Measurements from ENCODE around the gene CD163. TPM values are rescaled to one million over a fixed set of nuclear protein-coding genes. Genes with fewer than 3 reads are reported as not detected.
"Not testable (repeated sequence)": the region's sequence is repeated elsewhere in the genome, so short reads cannot be mapped to it uniquely, and the experiment has no call there.

The CD163 gene
- total RNA-seq: not detected in 2 replicates
- long read RNA-seq: 0 reads

DNA sequence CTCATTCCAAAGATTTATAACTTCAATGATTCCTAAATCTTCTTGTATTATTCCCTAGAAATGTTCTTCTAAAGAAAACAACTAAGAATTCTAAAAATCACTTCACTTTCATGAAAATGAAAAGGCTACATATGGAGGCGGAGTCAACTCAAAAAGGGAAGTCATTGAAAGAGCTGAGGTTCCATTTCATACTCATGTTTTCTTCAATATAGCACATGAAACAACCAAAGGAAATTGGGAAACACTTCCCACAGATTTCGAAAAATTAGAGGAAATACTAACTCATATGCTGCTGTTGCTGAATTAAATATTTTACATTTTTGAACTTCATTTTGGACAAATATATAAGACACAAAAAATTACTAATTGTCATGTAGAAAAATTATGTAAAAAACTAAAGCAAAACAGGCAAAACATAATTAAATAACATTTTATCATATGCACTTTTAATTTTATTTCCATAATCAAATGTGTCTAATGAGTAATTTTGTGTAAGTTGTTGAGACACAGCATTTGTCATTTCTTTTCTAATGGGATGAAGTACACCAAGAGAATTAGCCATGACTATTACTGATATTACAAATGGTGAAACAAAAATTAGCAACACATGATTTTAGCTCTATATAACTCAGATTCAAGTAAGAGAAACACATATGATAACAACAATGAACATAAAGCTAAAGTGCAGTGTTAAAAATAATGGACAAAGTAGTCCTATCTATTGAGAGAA, at the start of gene CD163:
Gene CD163, minus strand, starts transcription at position 92 of the 730 bp plus-strand sequence. Its CDS starts 87 bp downstream, at position 5.
- no peak for DNase-seq (ENCODE audit: low read depth, low spot score)
- H3K27me3 Mint-ChIP-seq (ENCODE audit: low read depth): peaks cover 22% of the 10 kb centered on the region
- H3K4me3 Mint-ChIP-seq: no peak within 1 kb of the TSS
- no peaks in the 10 kb centered on the region for H3K36me3 Mint-ChIP-seq (ENCODE audit: low read depth)
- H3K9me3 Mint-ChIP-seq: peaks cover 4% of the 10 kb centered on the region
- no peak within 1 kb of the TSS for H3K27ac Mint-ChIP-seq (ENCODE audit: unreplicated experiment)
- H3K4me1 Mint-ChIP-seq: no peaks in the 10 kb centered on the region
- TF ChIP-seq, protein P1, sequence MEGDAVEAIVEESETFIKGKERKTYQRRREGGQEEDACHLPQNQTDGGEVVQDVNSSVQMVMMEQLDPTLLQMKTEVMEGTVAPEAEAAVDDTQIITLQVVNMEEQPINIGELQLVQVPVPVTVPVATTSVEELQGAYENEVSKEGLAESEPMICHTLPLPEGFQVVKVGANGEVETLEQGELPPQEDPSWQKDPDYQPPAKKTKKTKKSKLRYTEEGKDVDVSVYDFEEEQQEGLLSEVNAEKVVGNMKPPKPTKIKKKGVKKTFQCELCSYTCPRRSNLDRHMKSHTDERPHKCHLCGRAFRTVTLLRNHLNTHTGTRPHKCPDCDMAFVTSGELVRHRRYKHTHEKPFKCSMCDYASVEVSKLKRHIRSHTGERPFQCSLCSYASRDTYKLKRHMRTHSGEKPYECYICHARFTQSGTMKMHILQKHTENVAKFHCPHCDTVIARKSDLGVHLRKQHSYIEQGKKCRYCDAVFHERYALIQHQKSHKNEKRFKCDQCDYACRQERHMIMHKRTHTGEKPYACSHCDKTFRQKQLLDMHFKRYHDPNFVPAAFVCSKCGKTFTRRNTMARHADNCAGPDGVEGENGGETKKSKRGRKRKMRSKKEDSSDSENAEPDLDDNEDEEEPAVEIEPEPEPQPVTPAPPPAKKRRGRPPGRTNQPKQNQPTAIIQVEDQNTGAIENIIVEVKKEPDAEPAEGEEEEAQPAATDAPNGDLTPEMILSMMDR (conservative IDR thresholded peaks at IDR 0.05): no peak

DNA sequence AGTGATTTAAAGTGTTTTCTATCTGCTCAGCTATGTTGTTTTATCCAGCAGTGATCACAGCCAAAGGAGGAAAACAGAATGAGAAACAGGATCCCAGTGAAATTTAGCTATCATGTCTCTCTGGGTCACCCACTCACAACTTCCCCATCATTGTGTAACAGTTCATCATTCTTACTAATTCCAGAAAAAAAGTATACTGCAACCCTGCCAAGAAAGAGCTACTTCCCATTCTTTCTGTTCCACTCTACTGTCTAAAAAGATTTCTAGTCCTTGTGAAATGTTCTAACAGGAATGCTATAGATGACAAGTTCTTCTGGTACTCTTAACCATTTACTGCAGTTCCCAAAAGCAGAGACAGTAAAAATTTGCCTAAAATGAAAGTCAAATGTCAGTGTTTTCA, 39.2 kb upstream of the CD163 start:
- H3K27me3 Mint-ChIP-seq (ENCODE audit: low read depth): peaks cover 4% of the 10 kb centered on the region
- H3K36me3 Mint-ChIP-seq (ENCODE audit: low read depth): peaks cover 4% of the 10 kb centered on the region
- DNase-seq (ENCODE audit: low read depth, low spot score): no peak
- H3K4me3 Mint-ChIP-seq: no peak overlapping the region
- TF ChIP-seq, protein P1 (conservative IDR thresholded peaks at IDR 0.05): no peak
- H3K27ac Mint-ChIP-seq (ENCODE audit: unreplicated experiment): no peak overlapping the region
- H3K9me3 Mint-ChIP-seq: peaks cover 7% of the 10 kb centered on the region
- no peaks in the 10 kb centered on the region for H3K4me1 Mint-ChIP-seq

DNA sequence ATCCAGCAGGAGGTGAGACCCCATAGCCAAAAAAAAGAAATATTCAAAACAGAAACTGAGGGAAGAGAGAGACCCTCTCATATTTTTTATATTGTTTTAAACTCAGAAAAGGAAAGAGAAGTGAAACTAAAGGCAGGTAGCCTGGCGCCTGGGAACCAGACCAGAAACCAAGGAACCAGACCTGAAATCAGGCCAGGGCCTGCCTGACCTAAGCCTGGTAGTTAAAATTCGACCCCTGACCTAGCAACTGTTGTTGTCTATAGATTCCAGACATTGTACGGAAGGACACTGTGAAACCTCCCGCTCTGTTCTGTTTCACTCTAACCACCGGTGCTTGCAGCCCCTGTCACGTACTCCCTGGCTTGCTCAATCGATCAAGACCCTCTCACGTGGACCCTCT, 38.5 kb upstream of the CD163 start:
- TF ChIP-seq, protein P1 (conservative IDR thresholded peaks at IDR 0.05): no peak
- no peaks in the 10 kb centered on the region for H3K4me1 Mint-ChIP-seq
- peaks cover 7% of the 10 kb centered on the region for H3K9me3 Mint-ChIP-seq
- no peak for DNase-seq (ENCODE audit: low read depth, low spot score)
- H3K36me3 Mint-ChIP-seq (ENCODE audit: low read depth): peaks cover 4% of the 10 kb centered on the region
- no peak overlapping the region for H3K27ac Mint-ChIP-seq (ENCODE audit: unreplicated experiment)
- H3K4me3 Mint-ChIP-seq: no peak overlapping the region
- peaks cover 8% of the 10 kb centered on the region for H3K27me3 Mint-ChIP-seq (ENCODE audit: low read depth)

DNA sequence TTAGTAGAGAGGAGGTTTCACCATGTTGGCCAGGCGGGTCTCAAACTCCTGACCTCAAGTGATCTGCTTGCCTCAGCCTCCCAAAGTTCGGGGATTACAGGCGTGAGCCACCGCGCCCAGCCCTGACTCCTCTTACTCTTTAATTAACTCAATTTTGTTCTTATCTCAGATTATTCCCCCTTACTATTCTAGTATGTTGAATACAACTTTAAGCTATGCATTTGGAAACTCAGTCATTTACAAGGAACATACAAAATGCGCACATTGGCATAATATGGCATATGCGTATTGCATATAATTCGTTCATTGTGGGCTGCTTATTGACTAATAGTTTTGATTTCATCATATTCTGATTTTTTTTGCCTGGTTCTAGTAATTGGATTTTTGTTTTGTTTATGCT, 10.8 kb upstream of the CD163 start:
- no peak overlapping the region for H3K27ac Mint-ChIP-seq (ENCODE audit: unreplicated experiment)
- no peak for DNase-seq (ENCODE audit: low read depth, low spot score)
- no peaks in the 10 kb centered on the region for H3K4me1 Mint-ChIP-seq
- no peaks in the 10 kb centered on the region for H3K9me3 Mint-ChIP-seq
- H3K4me3 Mint-ChIP-seq: no peak overlapping the region
- peaks cover 10% of the 10 kb centered on the region for H3K27me3 Mint-ChIP-seq (ENCODE audit: low read depth)
- H3K36me3 Mint-ChIP-seq (ENCODE audit: low read depth): no peaks in the 10 kb centered on the region
- TF ChIP-seq, protein P1 (conservative IDR thresholded peaks at IDR 0.05): no peak

DNA sequence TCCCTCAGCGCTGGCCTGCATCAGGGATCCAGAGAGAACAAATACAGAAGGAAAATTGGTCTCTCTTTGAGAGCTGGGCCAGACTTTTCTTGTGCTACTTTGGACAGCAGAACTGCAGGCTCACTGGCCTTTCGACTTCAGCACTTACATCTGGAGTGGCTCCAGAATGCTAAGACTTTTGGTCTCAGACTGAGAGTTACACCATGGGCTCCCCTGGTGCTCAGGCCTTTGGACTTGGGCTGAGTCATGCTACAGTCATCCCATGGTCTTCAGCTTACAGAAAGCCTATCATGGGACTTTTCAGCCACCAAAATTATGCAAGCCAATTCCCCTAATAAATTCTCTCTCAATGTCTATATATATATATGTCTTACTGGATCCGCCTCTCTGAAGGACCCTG, 9.0 kb upstream of the CD163 start:
- H3K36me3 Mint-ChIP-seq (ENCODE audit: low read depth): no peaks in the 10 kb centered on the region
- DNase-seq (ENCODE audit: low read depth, low spot score): no peak
- no peak overlapping the region for H3K4me3 Mint-ChIP-seq
- H3K9me3 Mint-ChIP-seq: peaks cover 9% of the 10 kb centered on the region
- TF ChIP-seq, protein P1 (conservative IDR thresholded peaks at IDR 0.05): no peak
- peaks cover 11% of the 10 kb centered on the region for H3K27me3 Mint-ChIP-seq (ENCODE audit: low read depth)
- no peak overlapping the region for H3K27ac Mint-ChIP-seq (ENCODE audit: unreplicated experiment)
- no peaks in the 10 kb centered on the region for H3K4me1 Mint-ChIP-seq

DNA sequence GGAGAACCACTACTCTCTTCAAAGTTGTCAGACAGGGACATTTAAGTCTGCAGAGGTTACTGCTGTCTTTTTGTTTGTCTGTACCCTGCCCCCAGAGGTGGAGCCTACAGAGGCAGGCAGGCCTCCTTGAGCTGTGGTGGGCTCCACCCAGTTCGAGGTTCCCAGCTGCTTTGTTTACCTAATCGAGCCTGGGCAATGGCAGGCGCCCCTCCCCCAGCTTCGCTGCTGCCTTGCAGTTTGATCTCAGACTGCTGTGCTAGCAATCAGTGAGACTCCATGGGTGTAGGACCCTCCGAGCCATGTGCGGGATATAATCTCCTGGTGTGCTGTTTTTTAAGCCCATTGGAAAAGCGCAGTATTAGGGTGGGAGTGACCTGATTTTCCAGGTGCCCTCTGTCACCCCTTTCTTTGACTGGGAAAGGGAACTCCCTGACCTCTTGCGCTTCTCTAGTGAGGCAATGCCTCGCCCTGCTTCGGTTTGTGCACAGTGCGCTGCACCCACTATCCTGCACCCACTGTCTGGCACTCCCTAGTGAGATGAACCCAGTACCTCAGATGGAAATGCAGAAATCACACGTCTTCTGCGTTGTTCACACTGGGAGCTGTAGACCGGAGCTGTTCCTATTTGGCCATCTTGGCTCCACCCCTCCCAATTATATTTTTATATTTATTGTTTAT, 6.4 kb upstream of the CD163 start:
- H3K27ac Mint-ChIP-seq (ENCODE audit: unreplicated experiment); H3K4me1 Mint-ChIP-seq; H3K9me3 Mint-ChIP-seq; H3K36me3 Mint-ChIP-seq (ENCODE audit: low read depth); DNase-seq (ENCODE audit: low read depth, low spot score); H3K4me3 Mint-ChIP-seq: not testable (repeated sequence)
- peaks cover 11% of the 10 kb centered on the region for H3K27me3 Mint-ChIP-seq (ENCODE audit: low read depth)

All from neural crest cell (in vitro differentiated cells).